ENCODE measurements around the gene OGFOD3. TPM values are rescaled to one million over a fixed set of nuclear protein-coding genes. Genes with fewer than 3 reads are reported as not detected.

Gene OGFOD3
- total and polyA plus RNA-seq, 2 donors from 2014 or later, result 27.8 to 36.1 TPM

DNA sequence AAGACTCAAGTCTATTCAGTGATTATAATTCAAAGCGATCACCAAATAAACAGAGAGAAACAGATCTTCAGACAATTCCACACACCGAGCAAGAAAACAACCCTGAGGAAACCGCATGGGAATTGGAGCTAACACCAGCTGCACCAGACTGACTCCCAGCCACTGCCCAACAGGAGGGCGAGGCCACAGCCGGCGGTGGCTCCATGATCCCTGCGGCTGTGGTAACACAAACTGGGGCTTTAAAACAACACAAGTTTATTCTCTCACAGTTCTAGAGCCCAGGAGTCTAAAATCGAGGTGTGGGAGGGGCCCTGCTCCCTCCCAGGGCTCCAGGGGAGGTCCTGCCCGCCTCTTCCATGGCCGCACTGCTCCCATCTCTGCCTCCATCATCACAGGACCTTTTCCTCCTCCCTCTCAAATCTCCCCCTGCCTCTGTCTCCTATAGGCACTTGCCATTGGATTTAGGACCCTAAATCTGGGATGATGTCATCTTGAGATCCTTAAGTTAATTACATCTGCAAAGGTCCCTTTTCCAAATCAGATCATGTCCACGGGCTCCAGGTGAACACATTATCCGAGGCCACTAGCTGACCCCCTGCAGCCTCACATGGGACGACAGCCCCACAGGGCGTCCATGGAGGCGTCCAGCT, 10.0 kb downstream of the OGFOD3 start:
- intact Hi-C loops (cut with DNase I), result no loop called here
- peak in 1 of 5 donors; percentile 20 for DNase-seq
- no peaks in the 10 kb centered on the region for H3K27me3 ChIP-seq (ENCODE audit: control insufficient read depth, insufficient read depth, low read length)
- H3K4me1 ChIP-seq (ENCODE audit: control insufficient read depth in 2 of 3, insufficient read depth in 2 of 3, low read depth in 1 of 3, low read length in 3 of 3), result no peaks in the 10 kb centered on the region
- H3K36me3 ChIP-seq (ENCODE audit: control insufficient read depth in 2 of 3, insufficient read depth in 3 of 3, low read length in 3 of 3), result peaks cover 0 to 4% (median 3%) of the 10 kb centered on the region in 3 donors
- no peak overlapping the region for H3K4me3 ChIP-seq (ENCODE audit: low read length in 3 of 3)
- no peak for FAIRE-seq
- TF ChIP-seq, protein P1, sequence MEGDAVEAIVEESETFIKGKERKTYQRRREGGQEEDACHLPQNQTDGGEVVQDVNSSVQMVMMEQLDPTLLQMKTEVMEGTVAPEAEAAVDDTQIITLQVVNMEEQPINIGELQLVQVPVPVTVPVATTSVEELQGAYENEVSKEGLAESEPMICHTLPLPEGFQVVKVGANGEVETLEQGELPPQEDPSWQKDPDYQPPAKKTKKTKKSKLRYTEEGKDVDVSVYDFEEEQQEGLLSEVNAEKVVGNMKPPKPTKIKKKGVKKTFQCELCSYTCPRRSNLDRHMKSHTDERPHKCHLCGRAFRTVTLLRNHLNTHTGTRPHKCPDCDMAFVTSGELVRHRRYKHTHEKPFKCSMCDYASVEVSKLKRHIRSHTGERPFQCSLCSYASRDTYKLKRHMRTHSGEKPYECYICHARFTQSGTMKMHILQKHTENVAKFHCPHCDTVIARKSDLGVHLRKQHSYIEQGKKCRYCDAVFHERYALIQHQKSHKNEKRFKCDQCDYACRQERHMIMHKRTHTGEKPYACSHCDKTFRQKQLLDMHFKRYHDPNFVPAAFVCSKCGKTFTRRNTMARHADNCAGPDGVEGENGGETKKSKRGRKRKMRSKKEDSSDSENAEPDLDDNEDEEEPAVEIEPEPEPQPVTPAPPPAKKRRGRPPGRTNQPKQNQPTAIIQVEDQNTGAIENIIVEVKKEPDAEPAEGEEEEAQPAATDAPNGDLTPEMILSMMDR (IDR thresholded peaks at IDR 0.05; ENCODE audit: borderline replicate concordance, extremely low read depth, insufficient read depth), result no peak
- H3K27ac ChIP-seq (ENCODE audit: low read depth in 2 of 2, low read length in 2 of 2), result no peak overlapping the region
- H3K9ac ChIP-seq (ENCODE audit: low read length in 3 of 3), result no peak overlapping the region
- H3K9me3 ChIP-seq (ENCODE audit: control insufficient read depth in 2 of 3, insufficient read depth in 1 of 3, low read length in 3 of 3), result no peaks in the 10 kb centered on the region

DNA sequence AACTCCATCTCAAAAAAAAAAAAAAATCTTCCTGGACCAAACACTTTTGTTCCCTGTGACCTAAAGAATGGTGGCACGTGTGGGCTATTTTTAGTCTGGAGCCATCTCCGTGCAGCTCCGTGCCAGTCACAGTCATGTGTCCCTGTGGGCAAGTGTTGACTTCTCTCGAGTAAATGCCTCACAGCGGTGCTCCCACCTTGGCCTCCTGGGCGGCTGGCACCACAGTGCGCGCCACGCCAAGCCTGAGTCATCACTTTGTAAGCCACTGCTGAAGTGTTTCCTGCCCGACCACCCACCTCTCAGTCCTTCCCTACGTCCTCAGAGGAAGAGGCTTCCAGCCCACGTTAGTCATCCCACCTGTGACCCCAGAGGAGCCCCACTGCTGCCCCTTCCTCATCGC, 11.1 kb downstream of the OGFOD3 start:
- DNase-seq (peak in 1 of 5 donors; percentile 49), FAIRE-seq (no peak)
- intact Hi-C loops (cut with DNase I), result no loop called here
- Histone ChIP-seq H3K27ac (ENCODE audit: low read depth in 2 of 2, low read length in 2 of 2) (no peak overlapping the region), H3K4me1 (ENCODE audit: control insufficient read depth in 2 of 3, insufficient read depth in 2 of 3, low read depth in 1 of 3, low read length in 3 of 3) (no peaks in the 10 kb centered on the region), H3K27me3 (ENCODE audit: control insufficient read depth, insufficient read depth, low read length) (no peaks in the 10 kb centered on the region), H3K4me3 (ENCODE audit: low read length in 3 of 3) (no peak overlapping the region), H3K36me3 (ENCODE audit: control insufficient read depth in 2 of 3, insufficient read depth in 3 of 3, low read length in 3 of 3) (peaks cover 0 to 4% (median 3%) of the 10 kb centered on the region in 3 donors), H3K9me3 (ENCODE audit: control insufficient read depth in 2 of 3, insufficient read depth in 1 of 3, low read length in 3 of 3) (no peaks in the 10 kb centered on the region), H3K9ac (ENCODE audit: low read length in 3 of 3) (no peak overlapping the region)
- TF ChIP-seq, protein P1 (IDR thresholded peaks at IDR 0.05; ENCODE audit: borderline replicate concordance, extremely low read depth, insufficient read depth), result no peak

DNA sequence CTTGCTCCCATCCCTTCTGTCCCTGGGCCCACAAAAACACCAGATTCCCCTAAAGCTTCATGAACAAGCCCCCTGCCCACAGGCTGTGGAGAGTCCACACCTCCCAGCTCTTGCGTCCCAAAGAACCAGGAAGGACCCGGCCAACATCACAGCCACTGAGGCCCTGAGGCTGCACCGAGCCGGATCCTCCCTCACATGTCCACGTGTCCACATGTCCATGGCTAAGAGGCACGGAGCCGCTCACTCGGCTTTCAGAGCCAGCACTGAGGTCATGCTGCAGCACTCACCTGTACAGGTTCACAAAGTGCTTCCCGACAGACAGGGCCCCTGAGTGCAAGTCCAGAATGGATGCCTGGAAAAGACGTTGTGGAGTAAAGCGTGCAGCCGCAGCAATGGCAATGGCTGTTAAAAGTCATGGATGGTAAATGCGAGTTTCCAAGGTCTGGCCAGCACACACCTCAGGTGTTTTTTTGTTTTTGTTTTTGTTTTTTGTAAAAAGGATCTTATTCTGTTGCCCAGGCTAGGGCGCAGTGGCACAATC, 12.2 kb downstream of the OGFOD3 start:
- H3K27ac ChIP-seq (ENCODE audit: low read depth in 2 of 2, low read length in 2 of 2), result no peak overlapping the region
- no peak overlapping the region for H3K4me3 ChIP-seq (ENCODE audit: low read length in 3 of 3)
- no peaks in the 10 kb centered on the region for H3K9me3 ChIP-seq (ENCODE audit: control insufficient read depth in 2 of 3, insufficient read depth in 1 of 3, low read length in 3 of 3)
- DNase-seq (peak in 1 of 5 donors; percentile 61), FAIRE-seq (no peak)
- H3K27me3 ChIP-seq (ENCODE audit: control insufficient read depth, insufficient read depth, low read length), result no peaks in the 10 kb centered on the region
- intact Hi-C loops (cut with DNase I), result no loop called here
- TF ChIP-seq, protein P1 (IDR thresholded peaks at IDR 0.05; ENCODE audit: borderline replicate concordance, extremely low read depth, insufficient read depth), result no peak
- no peak overlapping the region for H3K9ac ChIP-seq (ENCODE audit: low read length in 3 of 3)
- H3K36me3 ChIP-seq (ENCODE audit: control insufficient read depth in 2 of 3, insufficient read depth in 3 of 3, low read length in 3 of 3), result peaks cover 0 to 4% (median 3%) of the 10 kb centered on the region in 3 donors
- H3K4me1 ChIP-seq (ENCODE audit: control insufficient read depth in 2 of 3, insufficient read depth in 2 of 3, low read depth in 1 of 3, low read length in 3 of 3), result no peaks in the 10 kb centered on the region
